DMS 273 treated with DMSO at 0.1 percent for 48 hours (cell line): ENCODE data around the gene PLEKHM1.
"Not testable (repeated sequence)": the region's sequence is repeated elsewhere in the genome, so short reads cannot be mapped to it uniquely, and the experiment has no call there.

ENCODE experiments used
- DNase-seq: peaks from one replicate; lab custom pipeline; 2025; lab: John Stamatoyannopoulos, UW

The PLEKHM1 gene

DNA sequence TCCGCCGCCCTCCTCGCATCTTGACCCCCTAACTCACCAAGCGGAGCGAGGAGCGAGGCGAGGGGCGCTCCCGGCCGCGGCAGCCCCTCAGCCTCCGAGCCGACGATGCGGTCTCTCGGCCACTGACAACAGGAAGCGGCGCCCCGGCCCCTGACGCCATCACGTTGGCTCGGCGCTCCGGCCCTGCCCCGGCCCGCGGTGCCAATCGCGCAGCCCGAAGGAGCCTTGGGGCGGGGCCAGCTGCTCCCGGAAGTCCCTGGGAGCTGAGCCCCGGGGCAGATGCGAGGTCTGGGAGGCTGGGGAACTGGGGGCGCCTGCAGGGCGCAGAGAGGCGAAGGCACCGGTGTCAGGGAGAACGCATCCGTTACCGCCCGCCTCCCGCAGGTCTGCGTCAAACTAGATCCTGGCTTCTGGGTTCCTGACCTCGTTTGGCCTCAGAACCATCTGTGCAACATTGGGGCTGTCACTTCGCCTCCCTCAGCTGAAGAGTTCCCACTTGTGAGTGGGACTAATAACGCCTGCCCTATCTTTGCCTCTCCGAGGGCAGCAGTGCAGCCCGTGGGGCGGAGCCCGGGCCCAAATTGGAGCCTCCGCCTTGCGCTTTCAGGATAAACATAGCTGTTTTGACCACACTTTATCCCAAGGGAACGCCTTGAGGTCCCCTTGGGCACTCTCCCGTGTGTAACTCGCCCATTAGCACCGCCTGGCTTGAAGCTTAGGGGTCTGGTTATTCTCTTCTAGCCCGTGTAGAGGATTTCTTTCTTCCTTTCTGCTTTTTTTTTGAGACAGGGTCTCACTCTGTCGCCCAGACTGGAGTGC is at the start of gene PLEKHM1:
PLEKHM1 (minus strand) TSS at position 107 of the 819 bp plus-strand sequence. CDS start 8,237 bp downstream, outside the sequence.
- DNase-seq, result not testable (repeated sequence)

- not testable (repeated sequence) for DNase-seq
Observed at GRCh38 chr17:45538168-45538567, 47.6 kb upstream of the PLEKHM1 start.

- not testable (repeated sequence) for DNase-seq
Observed at GRCh38 chr17:45506072-45506471, 15.6 kb upstream of the PLEKHM1 start.

GRCh38 chr17:45505183-45505582 is 14.7 kb upstream of the PLEKHM1 start:
- not testable (repeated sequence) for DNase-seq

- DNase-seq, result not testable (repeated sequence)
Observed at GRCh38 chr17:45501092-45501707, 10.7 kb upstream of the PLEKHM1 start.

DNA sequence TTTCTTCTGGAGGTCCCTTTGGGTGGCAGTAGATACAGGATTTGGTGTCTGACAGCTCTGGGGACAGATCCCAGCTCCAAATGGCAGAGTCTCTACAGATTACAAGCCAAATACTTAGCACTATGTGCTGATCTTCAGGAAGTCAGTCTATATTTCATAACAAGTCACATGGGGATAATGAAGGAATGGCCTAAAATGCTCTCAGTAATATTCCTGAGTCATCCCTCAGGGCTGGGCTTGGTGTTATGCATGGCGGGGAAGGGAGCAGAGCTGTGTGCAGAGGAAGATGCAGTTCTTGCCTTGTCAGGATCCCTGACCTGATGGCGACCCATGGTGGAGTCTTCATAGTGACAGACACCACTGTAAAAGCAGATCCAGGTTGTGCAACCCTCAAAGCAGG is 10.0 kb upstream of the PLEKHM1 start:
- not testable (repeated sequence) for DNase-seq

DNA sequence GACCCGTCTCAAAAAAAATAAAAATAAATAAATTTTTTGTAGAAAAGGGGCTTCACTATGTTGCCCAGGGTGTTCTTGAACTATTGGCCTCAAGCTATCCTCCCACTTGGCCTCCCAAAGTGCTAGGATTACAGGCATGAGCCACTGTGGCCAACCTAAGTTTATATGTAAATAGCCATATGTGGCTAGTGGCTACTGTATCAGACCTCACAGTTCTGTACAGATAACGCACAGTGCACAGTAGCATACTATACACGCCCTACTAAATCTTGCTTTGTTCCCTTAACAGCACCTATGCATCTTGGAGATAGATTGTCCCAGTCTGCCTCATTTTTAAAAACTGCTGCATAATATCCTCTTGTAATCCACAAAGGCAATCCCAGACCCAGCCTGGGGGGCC is 8.7 kb upstream of the PLEKHM1 start:
- DNase-seq, result not testable (repeated sequence)

GRCh38 chr17:45498377-45498776 is 7.9 kb upstream of the PLEKHM1 start:
- DNase-seq, result not testable (repeated sequence)

DNA sequence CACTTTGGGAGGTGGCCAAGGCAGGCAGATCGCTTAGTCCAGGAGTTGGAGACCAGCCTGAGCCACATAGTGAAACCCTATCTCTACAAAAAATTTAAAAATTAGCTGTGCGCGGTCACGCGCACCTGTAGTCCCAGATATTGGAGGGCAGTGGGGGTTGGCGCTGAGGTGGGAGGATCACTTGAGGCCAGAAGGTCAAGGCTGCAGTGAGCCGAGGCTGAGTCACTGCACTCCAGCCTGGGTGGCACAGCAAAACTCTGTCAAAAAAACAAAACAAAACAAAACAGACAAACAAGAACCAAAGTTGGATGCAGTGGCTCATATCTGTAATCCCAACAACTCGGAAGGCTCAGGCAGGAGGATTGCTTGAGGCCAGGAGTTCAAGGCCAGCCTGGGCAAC is 6.9 kb upstream of the PLEKHM1 start:
- DNase-seq, result not testable (repeated sequence)

- not testable (repeated sequence) for DNase-seq
Observed at GRCh38 chr17:45496507-45496906, 6.0 kb upstream of the PLEKHM1 start.

GRCh38 chr17:45494556-45494955 is 4.0 kb upstream of the PLEKHM1 start:
- DNase-seq, result not testable (repeated sequence)

- not testable (repeated sequence) for DNase-seq
Observed at GRCh38 chr17:45492156-45492555, 1.6 kb upstream of the PLEKHM1 start.

DNA sequence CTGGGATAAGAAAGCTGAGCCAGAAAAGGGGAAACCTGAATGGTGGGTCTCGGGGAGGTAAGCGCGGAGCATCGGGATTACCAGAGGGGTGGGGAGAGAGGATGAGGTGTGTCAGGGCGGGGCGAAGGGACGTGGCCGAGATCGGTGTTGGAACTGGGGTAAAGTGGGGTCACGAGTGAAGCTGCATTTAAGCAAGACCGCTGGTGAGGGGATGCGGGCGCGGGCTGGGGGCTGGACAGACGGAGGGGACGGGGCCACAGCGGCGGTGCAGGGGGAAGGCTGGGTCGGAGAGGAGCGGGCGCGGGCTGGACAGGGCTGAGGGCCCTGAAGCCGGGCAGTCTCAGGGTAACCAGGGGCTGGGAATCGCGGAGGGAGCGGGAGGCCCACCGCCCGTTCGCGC is 323 bp downstream of the PLEKHM1 start:
- not testable (repeated sequence) for DNase-seq

DNA sequence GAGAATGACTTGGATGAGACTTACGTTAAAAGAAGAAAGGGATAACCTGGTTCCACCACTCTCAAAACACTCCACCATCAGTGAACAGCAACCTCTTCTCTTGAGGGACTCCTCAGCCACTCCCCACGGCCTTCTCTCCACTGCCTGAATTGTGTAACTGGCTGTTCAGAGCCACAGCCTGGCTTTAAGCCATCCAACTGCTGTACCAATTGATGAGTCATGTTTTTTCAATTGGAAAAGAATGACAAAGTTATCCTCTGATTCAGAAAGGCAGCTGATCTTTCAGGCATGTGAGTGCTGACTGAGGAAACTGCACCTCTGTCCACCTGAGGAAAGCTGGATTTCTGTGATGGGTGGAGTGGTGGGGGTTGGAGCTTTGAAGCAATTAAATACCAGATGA is 2.8 kb downstream of the PLEKHM1 start:
- not testable (repeated sequence) for DNase-seq

DNA sequence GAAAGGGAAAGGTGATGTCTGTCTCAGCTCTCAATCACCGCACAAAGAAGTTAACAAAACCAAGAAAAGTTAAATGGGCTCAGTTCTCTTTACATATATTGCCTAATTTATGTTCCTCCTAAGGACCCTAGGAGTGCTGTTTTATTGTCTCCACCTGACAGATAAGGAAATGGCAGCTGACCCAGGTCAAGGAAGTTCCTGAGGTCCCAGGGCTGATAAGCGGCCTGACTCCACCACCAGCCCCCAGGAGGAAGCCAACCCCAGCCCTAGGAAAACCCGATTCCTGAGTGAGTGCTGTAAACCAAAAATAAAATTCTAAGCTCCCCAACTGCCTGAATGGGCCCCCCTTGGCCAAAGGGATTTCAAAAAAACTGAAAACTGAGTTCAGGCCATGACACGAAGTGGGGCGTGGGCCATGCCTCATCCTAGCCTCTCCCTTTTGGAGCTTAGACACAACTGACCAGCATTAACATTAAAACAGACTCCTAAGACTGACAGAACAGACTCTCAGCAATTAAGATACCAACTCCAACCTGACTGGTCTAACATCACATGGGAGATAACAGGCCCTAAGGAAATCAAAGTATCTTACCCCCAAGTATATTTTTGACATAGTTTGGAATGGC is 6.8 kb downstream of the PLEKHM1 start:
- not testable (repeated sequence) for DNase-seq

GRCh38 chr17:45483177-45483576 is 7.3 kb downstream of the PLEKHM1 start:
- not testable (repeated sequence) for DNase-seq

DNA sequence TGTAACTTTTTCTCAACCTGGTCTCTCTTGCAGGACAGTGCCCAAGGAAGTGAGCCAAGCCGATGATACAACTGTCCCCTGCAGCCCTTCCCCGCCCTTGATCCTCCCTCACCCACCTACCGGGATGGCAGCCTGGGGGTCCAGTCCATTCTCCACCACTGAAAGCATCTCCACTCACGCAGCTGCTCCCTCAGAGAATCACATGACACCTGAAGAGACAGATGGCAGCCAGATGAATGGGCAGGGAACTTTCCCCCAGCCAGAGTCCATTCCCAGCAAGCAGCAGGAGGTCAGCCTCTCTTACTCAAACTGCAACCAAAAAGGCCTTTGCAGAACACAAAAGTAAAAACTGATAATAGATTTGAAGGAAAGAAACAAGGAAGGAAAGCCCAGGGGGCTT is 8.2 kb downstream of the PLEKHM1 start:
- DNase-seq, result not testable (repeated sequence)

DNA sequence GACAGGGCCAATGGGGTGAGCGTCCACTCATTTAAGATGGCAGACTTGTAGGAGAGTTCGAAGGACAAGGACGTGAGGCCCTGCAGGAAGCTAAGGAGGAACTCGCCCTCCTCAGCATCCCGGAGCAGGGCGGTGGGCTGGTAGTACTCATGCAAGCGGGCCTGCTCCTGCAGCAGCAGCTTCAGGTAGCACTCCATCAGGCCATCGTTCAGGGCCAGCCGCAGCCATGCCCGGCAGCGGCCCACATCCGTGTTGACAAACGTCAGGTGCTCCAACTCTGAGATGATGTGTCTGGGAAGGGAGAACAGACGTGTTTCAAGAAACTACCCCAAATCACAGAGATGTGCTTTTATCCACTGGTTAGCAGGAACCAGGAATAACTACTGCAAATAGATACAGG is 15.1 kb downstream of the PLEKHM1 start:
- DNase-seq, result not testable (repeated sequence)

DNA sequence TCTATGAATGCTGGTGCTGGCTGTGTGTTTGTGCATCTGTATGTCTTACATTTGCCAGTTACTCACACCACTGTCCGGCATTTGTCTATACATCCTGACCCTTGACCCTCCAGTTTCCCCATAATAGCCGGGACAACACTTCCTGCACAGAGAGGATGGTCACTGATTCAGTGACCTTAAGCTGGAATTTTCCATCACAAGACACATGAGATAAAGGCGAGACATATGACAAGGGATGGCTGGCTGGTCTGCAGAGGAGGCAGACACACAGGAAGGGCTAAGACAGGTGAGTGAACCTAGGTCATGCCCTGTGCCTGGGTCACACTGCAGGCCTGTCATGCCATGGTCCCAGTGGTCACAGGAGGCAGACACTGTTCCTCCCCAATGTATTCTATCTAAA is 18.3 kb downstream of the PLEKHM1 start:
- DNase-seq, result not testable (repeated sequence)

- DNase-seq, result not testable (repeated sequence)
Observed at GRCh38 chr17:45469204-45469563, 21.3 kb downstream of the PLEKHM1 start.

DNA sequence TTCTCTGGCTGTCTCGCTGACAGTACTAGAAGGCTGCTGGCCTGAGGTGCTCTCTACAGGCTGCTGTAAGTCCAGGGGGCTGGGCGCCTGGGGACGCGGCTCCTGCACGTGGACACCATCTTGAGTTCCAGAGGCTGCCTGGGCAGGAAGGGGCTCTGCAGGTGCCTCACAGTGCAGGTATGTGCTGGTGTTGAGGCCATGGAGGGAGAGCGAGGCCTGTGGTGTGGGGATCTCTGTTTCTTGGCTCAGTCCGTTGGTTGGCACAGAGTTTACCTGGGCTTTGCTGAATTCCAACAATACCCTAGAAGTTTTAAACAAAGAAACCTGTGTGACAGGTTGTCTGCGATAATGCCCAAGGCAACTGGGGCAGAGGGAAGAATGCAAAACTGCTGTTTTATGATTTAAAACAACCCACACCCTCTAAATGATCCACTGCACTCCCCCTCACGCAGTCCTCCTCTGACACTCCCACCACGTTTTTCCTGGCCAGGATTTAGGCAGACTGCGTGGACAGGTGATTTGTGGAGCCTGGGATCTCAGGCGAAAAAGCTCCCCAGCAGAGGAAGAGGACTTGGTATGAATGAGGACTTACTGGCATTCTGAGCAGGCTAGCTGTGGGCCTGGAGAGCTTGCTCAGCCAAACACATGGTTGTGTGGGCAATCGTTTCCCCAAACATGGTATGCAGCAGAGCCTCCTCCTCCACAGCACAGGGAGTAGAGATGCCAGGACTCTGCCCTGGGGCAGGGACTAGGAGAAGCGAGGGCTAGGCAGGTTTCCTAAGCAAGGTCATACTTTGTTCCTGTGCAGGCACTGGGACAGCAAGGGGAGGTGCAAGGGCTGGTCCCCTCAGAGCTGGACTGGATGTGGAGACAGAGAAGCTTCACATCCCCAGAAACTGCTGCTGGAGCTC is 22.0 kb downstream of the PLEKHM1 start:
- DNase-seq, result not testable (repeated sequence)
